Measurements from ENCODE around the gene TENM3.

The TENM3 gene

GRCh38 chr4:182447767-182448280, 204.6 kb downstream of the TENM3 start:
- H3K79me2 ChIP-seq (ENCODE audit: control insufficient read depth, insufficient read depth, low read length, unreplicated experiment), result peaks cover 7% of the 10 kb centered on the region
- peak overlapping the region; percentile 84 for H2AFZ ChIP-seq (ENCODE audit: low read length, unreplicated experiment)
- H3K4me1 ChIP-seq (ENCODE audit: control insufficient read depth, insufficient read depth, low read length, unreplicated experiment), result peaks cover 10% of the 10 kb centered on the region
- H3K27me3 ChIP-seq (ENCODE audit: insufficient read depth, low read length), result no peaks in the 10 kb centered on the region
- H3K27ac ChIP-seq (ENCODE audit: low read depth, low read length), result no peak overlapping the region
- peak overlapping the region; percentile 98 for H3K4me3 ChIP-seq (ENCODE audit: low read depth, low read length)
- H3K36me3 ChIP-seq (ENCODE audit: insufficient read depth, low read length), result no peaks in the 10 kb centered on the region

GRCh38 chr4:182448281-182449151, 205.3 kb downstream of the TENM3 start:
- H3K79me2 ChIP-seq (ENCODE audit: control insufficient read depth, insufficient read depth, low read length, unreplicated experiment), result peaks cover 7% of the 10 kb centered on the region
- peak overlapping the region; percentile 90 for H2AFZ ChIP-seq (ENCODE audit: low read length, unreplicated experiment)
- peak overlapping the region; percentile 98 for H3K4me3 ChIP-seq (ENCODE audit: low read depth, low read length)
- no peaks in the 10 kb centered on the region for H3K36me3 ChIP-seq (ENCODE audit: insufficient read depth, low read length)
- no peak overlapping the region for H3K27ac ChIP-seq (ENCODE audit: low read depth, low read length)
- peaks cover 10% of the 10 kb centered on the region for H3K4me1 ChIP-seq (ENCODE audit: control insufficient read depth, insufficient read depth, low read length, unreplicated experiment)
- H3K27me3 ChIP-seq (ENCODE audit: insufficient read depth, low read length), result no peaks in the 10 kb centered on the region

GRCh38 chr4:182449186-182449929, 206.2 kb downstream of the TENM3 start:
- Histone ChIP-seq H2AFZ (ENCODE audit: low read length, unreplicated experiment) (peak overlapping the region; percentile 90), H3K27ac (ENCODE audit: low read depth, low read length) (no peak overlapping the region), H3K36me3 (ENCODE audit: insufficient read depth, low read length) (no peaks in the 10 kb centered on the region)

GRCh38 chr4:182449930-182450439, 206.8 kb downstream of the TENM3 start:
- H3K36me3 ChIP-seq (ENCODE audit: insufficient read depth, low read length), result no peaks in the 10 kb centered on the region
- peak overlapping the region; percentile 98 for H3K4me3 ChIP-seq (ENCODE audit: low read depth, low read length)
- H2AFZ ChIP-seq (ENCODE audit: low read length, unreplicated experiment), result peak overlapping the region; percentile 90
- no peak overlapping the region for H3K27ac ChIP-seq (ENCODE audit: low read depth, low read length)
- H3K27me3 ChIP-seq (ENCODE audit: insufficient read depth, low read length), result no peaks in the 10 kb centered on the region
- H3K4me1 ChIP-seq (ENCODE audit: control insufficient read depth, insufficient read depth, low read length, unreplicated experiment), result peaks cover 10% of the 10 kb centered on the region
- peaks cover 7% of the 10 kb centered on the region for H3K79me2 ChIP-seq (ENCODE audit: control insufficient read depth, insufficient read depth, low read length, unreplicated experiment)

More at GRCh38 chr4:182449186-182449929, 206.2 kb downstream of the TENM3 start:
- Histone ChIP-seq H3K27me3 (ENCODE audit: insufficient read depth, low read length) (no peaks in the 10 kb centered on the region), H3K4me1 (ENCODE audit: control insufficient read depth, insufficient read depth, low read length, unreplicated experiment) (peaks cover 10% of the 10 kb centered on the region), H3K79me2 (ENCODE audit: control insufficient read depth, insufficient read depth, low read length, unreplicated experiment) (peaks cover 7% of the 10 kb centered on the region), H3K4me3 (ENCODE audit: low read depth, low read length) (peak overlapping the region; percentile 98)

GRCh38 chr4:182451441-182451840, 208.2 kb downstream of the TENM3 start:
- no peak overlapping the region for H3K4me3 ChIP-seq (ENCODE audit: low read depth, low read length)
- H3K79me2 ChIP-seq (ENCODE audit: control insufficient read depth, insufficient read depth, low read length, unreplicated experiment), result peaks cover 7% of the 10 kb centered on the region
- H3K4me1 ChIP-seq (ENCODE audit: control insufficient read depth, insufficient read depth, low read length, unreplicated experiment), result peaks cover 10% of the 10 kb centered on the region
- H2AFZ ChIP-seq (ENCODE audit: low read length, unreplicated experiment), result no peak overlapping the region
- no peak overlapping the region for H3K27ac ChIP-seq (ENCODE audit: low read depth, low read length)
- no peaks in the 10 kb centered on the region for H3K36me3 ChIP-seq (ENCODE audit: insufficient read depth, low read length)
- H3K27me3 ChIP-seq (ENCODE audit: insufficient read depth, low read length), result no peaks in the 10 kb centered on the region

- Histone ChIP-seq H3K4me1 (ENCODE audit: control insufficient read depth, insufficient read depth, low read length, unreplicated experiment) (peaks cover 10% of the 10 kb centered on the region), H3K4me3 (ENCODE audit: low read depth, low read length) (no peak overlapping the region), H3K79me2 (ENCODE audit: control insufficient read depth, insufficient read depth, low read length, unreplicated experiment) (peaks cover 7% of the 10 kb centered on the region), H3K27ac (ENCODE audit: low read depth, low read length) (no peak overlapping the region), H3K36me3 (ENCODE audit: insufficient read depth, low read length) (no peaks in the 10 kb centered on the region), H2AFZ (ENCODE audit: low read length, unreplicated experiment) (no peak overlapping the region), H3K27me3 (ENCODE audit: insufficient read depth, low read length) (no peaks in the 10 kb centered on the region)
Observed at GRCh38 chr4:182453830-182454229, 210.6 kb downstream of the TENM3 start.

- Histone ChIP-seq H3K27ac (ENCODE audit: low read depth, low read length) (no peak overlapping the region), H3K79me2 (ENCODE audit: control insufficient read depth, insufficient read depth, low read length, unreplicated experiment) (peaks cover 5% of the 10 kb centered on the region), H3K4me1 (ENCODE audit: control insufficient read depth, insufficient read depth, low read length, unreplicated experiment) (peaks cover 10% of the 10 kb centered on the region)
Observed at GRCh38 chr4:182454440-182455013, 211.3 kb downstream of the TENM3 start.

GRCh38 chr4:182465114-182465513, 221.9 kb downstream of the TENM3 start:
- Histone ChIP-seq H3K27ac (ENCODE audit: low read depth, low read length) (no peak overlapping the region), H3K4me1 (ENCODE audit: control insufficient read depth, insufficient read depth, low read length, unreplicated experiment) (no peaks in the 10 kb centered on the region), H3K27me3 (ENCODE audit: insufficient read depth, low read length) (no peaks in the 10 kb centered on the region), H3K79me2 (ENCODE audit: control insufficient read depth, insufficient read depth, low read length, unreplicated experiment) (no peaks in the 10 kb centered on the region), H2AFZ (ENCODE audit: low read length, unreplicated experiment) (no peak overlapping the region), H3K36me3 (ENCODE audit: insufficient read depth, low read length) (no peaks in the 10 kb centered on the region), H3K4me3 (ENCODE audit: low read depth, low read length) (no peak overlapping the region)

More at GRCh38 chr4:182454440-182455013, 211.3 kb downstream of the TENM3 start:
- H3K4me3 ChIP-seq (ENCODE audit: low read depth, low read length), result no peak overlapping the region
- no peak overlapping the region for H2AFZ ChIP-seq (ENCODE audit: low read length, unreplicated experiment)
- no peaks in the 10 kb centered on the region for H3K27me3 ChIP-seq (ENCODE audit: insufficient read depth, low read length)
- H3K36me3 ChIP-seq (ENCODE audit: insufficient read depth, low read length), result no peaks in the 10 kb centered on the region

- H3K4me1 ChIP-seq (ENCODE audit: control insufficient read depth, insufficient read depth, low read length, unreplicated experiment), result no peaks in the 10 kb centered on the region
- H3K27me3 ChIP-seq (ENCODE audit: insufficient read depth, low read length), result no peaks in the 10 kb centered on the region
- H3K79me2 ChIP-seq (ENCODE audit: control insufficient read depth, insufficient read depth, low read length, unreplicated experiment), result no peaks in the 10 kb centered on the region
- H2AFZ ChIP-seq (ENCODE audit: low read length, unreplicated experiment), result no peak overlapping the region
- no peaks in the 10 kb centered on the region for H3K36me3 ChIP-seq (ENCODE audit: insufficient read depth, low read length)
- no peak overlapping the region for H3K27ac ChIP-seq (ENCODE audit: low read depth, low read length)
- no peak overlapping the region for H3K4me3 ChIP-seq (ENCODE audit: low read depth, low read length)
Observed at GRCh38 chr4:182465979-182466378, 222.8 kb downstream of the TENM3 start.

- Histone ChIP-seq H3K4me3 (ENCODE audit: low read depth, low read length) (no peak overlapping the region), H3K27ac (ENCODE audit: low read depth, low read length) (no peak overlapping the region), H2AFZ (ENCODE audit: low read length, unreplicated experiment) (no peak overlapping the region), H3K79me2 (ENCODE audit: control insufficient read depth, insufficient read depth, low read length, unreplicated experiment) (no peaks in the 10 kb centered on the region), H3K36me3 (ENCODE audit: insufficient read depth, low read length) (no peaks in the 10 kb centered on the region), H3K4me1 (ENCODE audit: control insufficient read depth, insufficient read depth, low read length, unreplicated experiment) (no peaks in the 10 kb centered on the region), H3K27me3 (ENCODE audit: insufficient read depth, low read length) (no peaks in the 10 kb centered on the region)
Observed at GRCh38 chr4:182470215-182470614, 227.0 kb downstream of the TENM3 start.
